AG04450 (cell line): ENCODE measurements around the gene CRACDL. TPM values are rescaled to one million over a fixed set of nuclear protein-coding genes. Genes with fewer than 3 reads are reported as not detected.

Experiments
- CTCF ChIA-PET: fragments of 300-600, 350-600 bp; formaldehyde crosslinking; extraction: SDS; loops from one replicate; lab custom pipeline; 2022; ENCODE audit warnings: antibody characterized with exemption, inconsistent platforms; lab: Charles Lee
- POLR2A ChIA-PET: fragments of 350-600 bp; formaldehyde crosslinking; extraction: SDS; loops from one replicate; lab custom pipeline; 2021; ENCODE audit warnings: antibody characterized with exemption, inconsistent platforms; lab: Yijun Ruan, JAX
- DNase-seq: peaks from one replicate; pipeline ENCODE4 v3.0.0-alpha.2; 2011; ENCODE audit warnings: low read depth, low spot score
- H3K27ac ChIP-seq: one replicate; pipeline ENCODE4 v1.5.1; 2012; ENCODE audit warnings: low read depth, low read length, control low read depth
- H3K27me3 ChIP-seq: one replicate; pipeline ENCODE4 v1.6.0; 2012; ENCODE audit warnings: low read length; ENCODE audit not compliant: control insufficient read depth, insufficient read depth
- H3K4me3 ChIP-seq: 2 replicates; pipeline ENCODE4 v1.5.1; 2011; ENCODE audit warnings: mild to moderate bottlenecking, low read depth, low read length, control low read depth
- H3K9me3 ChIP-seq: 2 replicates; pipeline ENCODE4 v1.5.1; 2012; ENCODE audit warnings: low read length; ENCODE audit not compliant: control insufficient read depth, insufficient read depth
- polyA plus RNA-seq: library from polyadenylated mRNA; depleted of rRNA; stranded (reverse); fragments of >200 nt; gene quantifications from 2 replicates; pipeline ENCODE4 v1.2.3, GENCODE V29; 2011
- TF ChIP-seq, protein P1 (sequence below): IDR thresholded peaks from 2 replicates; pipeline ENCODE4 v1.5.1; 2011; ENCODE audit warnings: low read depth, low read length, control low read depth, inconsistent platforms

Gene CRACDL
- polyA plus RNA-seq, 1 experiment: not detected

DNA sequence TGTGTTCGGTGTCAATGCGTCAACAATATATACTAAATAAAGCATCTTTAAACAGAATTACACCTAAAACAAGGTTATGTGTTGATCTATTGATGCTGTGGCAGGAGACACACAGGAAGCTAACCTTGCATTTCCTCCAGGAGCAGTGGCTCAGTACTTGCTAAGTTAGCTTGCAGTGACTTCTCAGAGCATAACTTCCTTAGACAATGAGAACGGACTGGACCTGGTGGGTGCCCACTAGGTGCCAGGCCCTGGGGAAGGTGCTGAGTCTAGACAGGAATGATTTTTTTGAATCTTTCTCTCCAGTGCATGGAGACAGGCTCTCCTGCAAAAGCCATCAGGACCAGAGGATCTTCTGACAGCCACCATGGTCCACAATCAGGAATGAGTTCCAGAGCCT lies 131.3 kb downstream of the CRACDL start:
- H3K27me3 ChIP-seq: peaks cover 8% of the 10 kb centered on the region
- ChIA-PET CTCF (no interaction called here), POLR2A (no interaction called here)

DNA sequence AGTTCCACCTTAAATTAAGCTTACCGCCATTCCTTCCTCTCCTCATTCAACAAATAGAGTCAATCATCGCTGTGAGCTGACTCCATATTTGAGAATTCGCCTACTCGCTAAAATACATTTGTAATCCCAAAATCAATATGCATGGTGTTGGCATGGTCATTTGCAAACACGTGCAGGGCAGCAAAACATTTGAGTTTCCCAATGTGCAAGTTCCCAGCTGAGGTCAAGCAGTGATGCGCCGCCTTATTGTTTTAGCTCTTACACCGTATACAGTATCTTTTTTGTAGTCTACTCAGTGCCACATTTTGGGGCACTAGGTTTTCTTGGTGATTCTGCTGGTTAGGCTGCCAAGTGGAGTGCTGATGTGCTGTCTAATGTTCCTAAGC lies 131.8 kb downstream of the CRACDL start:
- Histone ChIP-seq H3K4me3 (no peak overlapping the region), H3K27me3 (peaks cover 8% of the 10 kb centered on the region), H3K27ac (no peak overlapping the region), H3K9me3 (no peaks in the 10 kb centered on the region)
- ChIA-PET POLR2A (interaction anchor here (0.6 kb wide), 1 partner anchor 689 kb away, joined by 3 read pairs; no protein-coding TSS in a partner anchor), CTCF (no interaction called here)
- TF ChIP-seq, protein P1, sequence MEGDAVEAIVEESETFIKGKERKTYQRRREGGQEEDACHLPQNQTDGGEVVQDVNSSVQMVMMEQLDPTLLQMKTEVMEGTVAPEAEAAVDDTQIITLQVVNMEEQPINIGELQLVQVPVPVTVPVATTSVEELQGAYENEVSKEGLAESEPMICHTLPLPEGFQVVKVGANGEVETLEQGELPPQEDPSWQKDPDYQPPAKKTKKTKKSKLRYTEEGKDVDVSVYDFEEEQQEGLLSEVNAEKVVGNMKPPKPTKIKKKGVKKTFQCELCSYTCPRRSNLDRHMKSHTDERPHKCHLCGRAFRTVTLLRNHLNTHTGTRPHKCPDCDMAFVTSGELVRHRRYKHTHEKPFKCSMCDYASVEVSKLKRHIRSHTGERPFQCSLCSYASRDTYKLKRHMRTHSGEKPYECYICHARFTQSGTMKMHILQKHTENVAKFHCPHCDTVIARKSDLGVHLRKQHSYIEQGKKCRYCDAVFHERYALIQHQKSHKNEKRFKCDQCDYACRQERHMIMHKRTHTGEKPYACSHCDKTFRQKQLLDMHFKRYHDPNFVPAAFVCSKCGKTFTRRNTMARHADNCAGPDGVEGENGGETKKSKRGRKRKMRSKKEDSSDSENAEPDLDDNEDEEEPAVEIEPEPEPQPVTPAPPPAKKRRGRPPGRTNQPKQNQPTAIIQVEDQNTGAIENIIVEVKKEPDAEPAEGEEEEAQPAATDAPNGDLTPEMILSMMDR: no peak
- DNase-seq: no peak

More for the DNA sequence above, 131.3 kb downstream of the CRACDL start:
- no peaks in the 10 kb centered on the region for H3K9me3 ChIP-seq
- no peak overlapping the region for H3K4me3 ChIP-seq
- no peak for DNase-seq
- H3K27ac ChIP-seq: no peak overlapping the region
- TF ChIP-seq, protein P1: no peak

DNA sequence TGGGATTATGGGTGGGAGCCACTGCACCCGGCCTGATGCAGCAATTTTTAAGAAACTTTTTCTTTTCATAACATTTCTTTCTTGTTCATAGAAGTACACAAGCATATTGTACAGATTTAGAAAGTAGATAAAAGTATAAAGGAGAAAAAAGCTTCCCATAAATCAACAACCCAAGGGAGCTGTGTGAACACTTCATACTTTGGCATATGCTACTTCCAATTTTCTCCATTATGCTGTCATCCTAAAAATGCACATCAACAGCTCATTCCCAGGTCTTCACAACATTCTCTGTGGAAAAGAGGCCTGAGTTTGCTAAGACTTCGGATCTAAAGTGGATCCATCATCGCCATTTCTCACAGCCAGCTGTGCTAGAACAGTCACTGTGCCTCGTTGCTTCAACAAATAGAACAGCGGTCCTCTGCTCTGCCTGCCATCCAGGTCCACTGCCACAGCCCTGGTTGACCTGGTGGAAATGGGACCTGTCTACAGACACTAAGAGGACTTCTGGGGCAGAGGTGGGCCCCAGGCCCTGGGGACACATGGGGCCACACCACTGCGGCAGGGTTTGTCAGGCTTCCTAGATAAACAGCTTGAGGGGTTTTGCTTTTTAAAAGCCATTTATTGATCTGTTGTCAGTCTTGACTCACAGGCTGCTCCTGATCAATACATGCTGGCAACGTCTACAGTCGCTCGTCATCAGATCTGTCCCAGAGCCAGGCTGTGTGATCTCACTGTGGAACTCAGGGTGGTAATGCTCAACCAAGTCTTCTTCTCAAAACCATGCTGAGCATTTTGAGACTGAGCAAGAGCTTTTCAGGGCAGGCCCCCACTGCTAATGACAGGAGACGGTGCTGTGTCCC lies 132.4 kb downstream of the CRACDL start:
- TF ChIP-seq, protein P1: no peak
- H3K4me3 ChIP-seq: no peak overlapping the region
- DNase-seq: no peak
- H3K9me3 ChIP-seq: no peaks in the 10 kb centered on the region
- no peak overlapping the region for H3K27ac ChIP-seq
- H3K27me3 ChIP-seq: peaks cover 8% of the 10 kb centered on the region
- CTCF ChIA-PET: no interaction called here
- POLR2A ChIA-PET: interaction anchor here (0.6 kb wide), 1 partner anchor 690 kb away, joined by 3 read pairs; no protein-coding TSS in a partner anchor

DNA sequence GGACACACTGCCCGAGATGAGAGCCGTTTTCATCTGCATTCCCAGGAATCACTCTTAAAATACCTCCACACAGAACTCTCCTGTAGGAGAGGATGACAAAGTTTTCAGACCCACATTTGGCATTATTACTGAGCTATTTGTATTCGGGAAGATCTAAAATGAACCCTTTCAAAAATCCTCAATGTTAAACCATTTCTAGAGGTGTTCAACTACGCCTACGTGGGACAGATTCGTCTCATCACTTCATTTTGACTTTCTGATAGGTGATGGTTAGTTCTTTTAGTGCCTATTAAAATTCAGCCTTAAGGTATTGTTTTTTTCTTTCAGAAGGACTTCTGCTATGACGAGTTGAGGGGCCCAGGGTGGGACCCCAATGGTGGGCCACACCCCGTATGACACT lies 133.7 kb downstream of the CRACDL start:
- no peak overlapping the region for H3K27ac ChIP-seq
- peaks cover 6% of the 10 kb centered on the region for H3K27me3 ChIP-seq
- POLR2A ChIA-PET: no interaction called here
- TF ChIP-seq, protein P1: no peak
- no peaks in the 10 kb centered on the region for H3K9me3 ChIP-seq
- H3K4me3 ChIP-seq: no peak overlapping the region
- CTCF ChIA-PET: no interaction called here
- DNase-seq: no peak

DNA sequence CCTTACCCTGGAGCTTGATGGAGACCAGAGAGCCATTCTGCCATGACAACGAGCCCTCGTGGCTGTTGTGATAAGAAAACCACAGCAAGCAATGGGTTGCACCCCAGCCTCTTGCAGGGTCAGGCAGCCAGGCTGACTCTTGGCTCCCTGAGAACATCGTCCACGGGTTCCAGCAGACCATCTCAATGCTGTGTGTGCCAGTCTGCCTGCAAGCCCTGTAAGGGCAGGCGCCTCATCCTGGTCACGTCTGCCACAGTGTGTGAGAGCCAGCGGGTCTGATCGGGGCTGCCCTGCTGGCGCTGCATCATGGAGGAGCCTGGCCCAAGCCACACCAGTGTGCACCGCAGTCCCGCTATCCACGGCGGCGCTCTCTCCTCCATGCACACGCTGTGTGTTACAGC lies 134.1 kb downstream of the CRACDL start:
- Histone ChIP-seq H3K4me3 (no peak overlapping the region), H3K27ac (no peak overlapping the region), H3K27me3 (peaks cover 6% of the 10 kb centered on the region), H3K9me3 (no peaks in the 10 kb centered on the region)
- POLR2A ChIA-PET: no interaction called here
- no peak for DNase-seq
- CTCF ChIA-PET: no interaction called here
- TF ChIP-seq, protein P1: no peak
